ENCODE data around the gene CLEC16A. TPM values are rescaled to one million over a fixed set of nuclear protein-coding genes. Genes with fewer than 3 reads are reported as not detected.

Gene CLEC16A
- total RNA-seq, 2 experiments from 2014 or later, result 32.6 to 34.9 TPM

GRCh38 chr16:11039726-11040125 is 95.4 kb downstream of the CLEC16A start:
- ChIA-PET CTCF (no interaction called here), POLR2A (no interaction called here)

GRCh38 chr16:11042191-11042590 is 97.8 kb downstream of the CLEC16A start:
- POLR2A ChIA-PET, result no interaction called here
- CTCF ChIA-PET, result interaction anchor here (1.6 kb wide), 1 partner anchor 71 kb away, joined by 3 read pairs; no protein-coding TSS in a partner anchor

- POLR2A ChIA-PET, result interaction anchor here (0.6 kb wide), 1 partner anchor 22 kb away, joined by 13 read pairs; no protein-coding TSS in a partner anchor
- CTCF ChIA-PET, result interaction anchor here (1.4 kb wide), 1 partner anchor 62 kb away, joined by 4 read pairs; no protein-coding TSS in a partner anchor
These were observed 101.1 kb downstream of the CLEC16A start for GRCh38 chr16:11045441-11045840.

GRCh38 chr16:11045846-11046245 is 101.5 kb downstream of the CLEC16A start:
- ChIA-PET POLR2A (interaction anchor here (0.6 kb wide), 1 partner anchor 21 kb away, joined by 13 read pairs; no protein-coding TSS in a partner anchor), CTCF (no interaction called here)

GRCh38 chr16:11046382-11046931 is 102.1 kb downstream of the CLEC16A start:
- CTCF ChIA-PET, result no interaction called here
- POLR2A ChIA-PET, result no interaction called here

GRCh38 chr16:11047057-11047456 is 102.7 kb downstream of the CLEC16A start:
- ChIA-PET CTCF (no interaction called here), POLR2A (no interaction called here)

- ChIA-PET POLR2A (interaction anchor here (1.1 kb wide), 1 partner anchor 204 kb away, joined by 3 read pairs; no protein-coding TSS in a partner anchor), CTCF (no interaction called here)
These were observed 103.8 kb downstream of the CLEC16A start for GRCh38 chr16:11047939-11048800.

GRCh38 chr16:11049396-11050059 is 105.2 kb downstream of the CLEC16A start:
- ChIA-PET POLR2A (interaction anchor here (1.1 kb wide), 1 partner anchor 202 kb away, joined by 3 read pairs; no protein-coding TSS in a partner anchor), CTCF (no interaction called here)

- CTCF ChIA-PET, result interaction anchor here (0.6 to 3.0 kb wide), 5 partner anchors 25 to 206 kb away, joined by 3 to 20 read pairs (median 3); partner anchors contain the start of gene SOCS1
- POLR2A ChIA-PET, result no interaction called here
These were observed 106.2 kb downstream of the CLEC16A start for GRCh38 chr16:11050536-11050935.

- CTCF ChIA-PET, result interaction anchor here (0.6 to 3.0 kb wide), 10 partner anchors 16 to 205 kb away, joined by 3 to 20 read pairs (median 4); partner anchors contain the start of gene SOCS1
These were observed 106.6 kb downstream of the CLEC16A start for GRCh38 chr16:11050944-11051343.

GRCh38 chr16:11051430-11051829 is 107.1 kb downstream of the CLEC16A start:
- ChIA-PET CTCF (interaction anchor here (0.7 to 3.0 kb wide), 14 partner anchors 16 to 303 kb away, joined by 3 to 20 read pairs (median 5); no protein-coding TSS in a partner anchor), POLR2A (interaction anchor here (1.6 to 2.3 kb wide), 5 partner anchors 26 to 204 kb away, joined by 7 to 20 read pairs (median 15); partner anchors contain the start of gene SOCS1)

More at GRCh38 chr16:11050944-11051343, 106.6 kb downstream of the CLEC16A start:
- POLR2A ChIA-PET, result interaction anchor here (1.9 to 2.3 kb wide), 2 partner anchors 26 to 110 kb away, joined by 7 to 15 read pairs; no protein-coding TSS in a partner anchor

GRCh38 chr16:11051879-11052808 is 107.8 kb downstream of the CLEC16A start:
- CTCF ChIA-PET, result interaction anchor here (0.6 to 3.0 kb wide), 20 partner anchors 15 to 304 kb away, joined by 3 to 20 read pairs (median 4); no protein-coding TSS in a partner anchor
- POLR2A ChIA-PET, result interaction anchor here (0.5 to 2.3 kb wide), 17 partner anchors 18 to 302 kb away, joined by 3 to 20 read pairs (median 5); partner anchors contain the start of gene SOCS1

- ChIA-PET CTCF (interaction anchor here (0.7 kb wide), 2 partner anchors 29 to 353 kb away, joined by 3 to 4 read pairs; no protein-coding TSS in a partner anchor), POLR2A (interaction anchor here (0.6 to 2.2 kb wide), 5 partner anchors 40 to 519 kb away, joined by 4 to 9 read pairs (median 5); no protein-coding TSS in a partner anchor)
These were observed 109.6 kb downstream of the CLEC16A start for GRCh38 chr16:11053916-11054460.

- CTCF ChIA-PET, result interaction anchor here (1.0 to 1.4 kb wide), 3 partner anchors 37 to 200 kb away, joined by 3 to 4 read pairs (median 4); no protein-coding TSS in a partner anchor
- POLR2A ChIA-PET, result interaction anchor here (1.5 kb wide), 1 partner anchor 199 kb away, joined by 4 read pairs; no protein-coding TSS in a partner anchor
These were observed 112.0 kb downstream of the CLEC16A start for GRCh38 chr16:11056090-11056992.

GRCh38 chr16:11056993-11057649 is 112.8 kb downstream of the CLEC16A start:
- ChIA-PET CTCF (interaction anchor here (1.0 to 1.4 kb wide), 2 partner anchors 12 to 301 kb away, joined by 3 read pairs; no protein-coding TSS in a partner anchor), POLR2A (no interaction called here)

GRCh38 chr16:11057711-11058345 is 113.5 kb downstream of the CLEC16A start:
- POLR2A ChIA-PET, result no interaction called here
- CTCF ChIA-PET, result interaction anchor here (1.0 to 1.4 kb wide), 2 partner anchors 11 to 300 kb away, joined by 3 read pairs; no protein-coding TSS in a partner anchor

All from activated CD8-positive, alpha-beta memory T cell treated with anti-CD3 and anti-CD28 coated beads for 36 hours (primary cell).